ENCODE measurements around the gene MAST2. TPM values are rescaled to one million over a fixed set of nuclear protein-coding genes. Genes with fewer than 3 reads are reported as not detected.

MAST2 gene
- total and polyA plus RNA-seq, 9 of the 15 experiments (the other 6 are each of a cell fraction or from before 2014, with no cell fraction given), result 0.73 to 32.0 (median 17.8) TPM

- TF ChIP-seq MLLT1 (IDR thresholded peaks at IDR 0.05) (no peak), MITF (IDR thresholded peaks at IDR 0.05) (no peak), ZC3H11A (IDR thresholded peaks at IDR 0.05; ENCODE audit: low read depth, low read length) (no peak), NR2F6 (CRISPR knock-in tag; IDR thresholded peaks at IDR 0.05) (0 out of 2 replicates have a peak, but pooled peaks have one; percentile 51), MNT (conservative IDR thresholded peaks at IDR 0.05) (no peak), SMAD2 (IDR thresholded peaks at IDR 0.05; ENCODE audit: low read depth, low read length) (no peak), ID3 (CRISPR knock-in tag; IDR thresholded peaks at IDR 0.05) (no peak), ID3 (tag; IDR thresholded peaks at IDR 0.05) (no peak), CCAR2 (IDR thresholded peaks at IDR 0.05; ENCODE audit: low read depth, low read length) (no peak), ZNF146 (CRISPR knock-in tag; IDR thresholded peaks at IDR 0.05; ENCODE audit: unreplicated experiment) (no peak), FOXO4 (CRISPR knock-in tag; IDR thresholded peaks at IDR 0.05) (no peak; the same call in 1 of the 2 replicates)
Measured at GRCh38 chr1:46036894-46037839, 233.8 kb downstream of the MAST2 start (continued).
